Subcutaneous adipose tissue (tissue), 4 donors: ENCODE results near the gene NEMP2. TPM values are rescaled to one million over a fixed set of nuclear protein-coding genes. Genes with fewer than 3 reads are reported as not detected.

Source experiments
- CTCF ChIP-seq: fragments of 450-650 bp; IDR thresholded peaks from one replicate; pipeline ENCODE4 v1.5.1; 2016; ENCODE audit warnings: low read depth, mild to moderate bottlenecking, control low read depth, antibody characterized with exemption, moderate library complexity
- total RNA-seq, 4 donors: library from RNA; depleted of rRNA; stranded (reverse); fragments of >200 nt; gene quantifications; one replicate each; pipeline ENCODE4 v1.1.0, GENCODE V29; 2016

NEMP2 gene
- total RNA-seq, 4 donors from 2014 or later, result 5.1 to 9.0 (median 7.3) TPM

- TF ChIP-seq CTCF, result no peak
Measured at GRCh38 chr2:190501231-190501630, 33.3 kb downstream of the NEMP2 start.

GRCh38 chr2:190500054-190500502, 34.4 kb downstream of the NEMP2 start:
- no peak for TF ChIP-seq CTCF

GRCh38 chr2:190499273-190499672, 35.2 kb downstream of the NEMP2 start:
- no peak for TF ChIP-seq CTCF

- TF ChIP-seq CTCF, result no peak
Measured at GRCh38 chr2:190497428-190497827, 37.1 kb downstream of the NEMP2 start.

GRCh38 chr2:190493095-190493494, 41.4 kb downstream of the NEMP2 start:
- TF ChIP-seq CTCF, result no peak

- no peak for TF ChIP-seq CTCF
Measured at GRCh38 chr2:190490502-190490901, 44.0 kb downstream of the NEMP2 start.

- TF ChIP-seq CTCF, result no peak
Measured at GRCh38 chr2:190489475-190489874, 45.0 kb downstream of the NEMP2 start.
